GM21723 (cell line): Measurements from ENCODE around the gene ADM5.

ENCODE experiments used
- ATAC-seq: cut with Tn5 transposase; IDR thresholded peaks from one replicate; pipeline ENCODE4 v1.9.1; 2021; ENCODE audit warnings: mild to moderate bottlenecking, moderate library complexity; ENCODE audit not compliant: unreplicated experiment

Gene ADM5

DNA sequence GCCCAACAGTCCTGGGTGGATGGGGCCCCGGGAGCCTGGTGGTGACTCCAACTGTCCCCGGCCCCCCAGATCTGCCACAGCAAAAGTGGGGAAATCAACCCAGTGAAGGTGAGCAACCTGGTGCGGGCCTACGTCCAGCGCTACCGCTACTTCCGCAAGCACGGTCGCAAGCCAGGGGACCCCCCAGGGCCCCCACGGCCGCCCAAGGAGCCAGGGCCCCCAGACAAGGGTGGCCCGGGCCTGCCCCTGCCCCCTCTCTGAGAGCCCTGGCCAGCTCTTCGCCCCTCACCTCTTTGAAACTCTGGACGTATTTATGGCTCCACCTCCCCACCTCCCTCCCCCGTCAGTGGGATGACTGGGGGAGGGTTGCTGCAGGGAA lies 31.3 kb upstream of the ADM5 start:
- no peak for ATAC-seq

DNA sequence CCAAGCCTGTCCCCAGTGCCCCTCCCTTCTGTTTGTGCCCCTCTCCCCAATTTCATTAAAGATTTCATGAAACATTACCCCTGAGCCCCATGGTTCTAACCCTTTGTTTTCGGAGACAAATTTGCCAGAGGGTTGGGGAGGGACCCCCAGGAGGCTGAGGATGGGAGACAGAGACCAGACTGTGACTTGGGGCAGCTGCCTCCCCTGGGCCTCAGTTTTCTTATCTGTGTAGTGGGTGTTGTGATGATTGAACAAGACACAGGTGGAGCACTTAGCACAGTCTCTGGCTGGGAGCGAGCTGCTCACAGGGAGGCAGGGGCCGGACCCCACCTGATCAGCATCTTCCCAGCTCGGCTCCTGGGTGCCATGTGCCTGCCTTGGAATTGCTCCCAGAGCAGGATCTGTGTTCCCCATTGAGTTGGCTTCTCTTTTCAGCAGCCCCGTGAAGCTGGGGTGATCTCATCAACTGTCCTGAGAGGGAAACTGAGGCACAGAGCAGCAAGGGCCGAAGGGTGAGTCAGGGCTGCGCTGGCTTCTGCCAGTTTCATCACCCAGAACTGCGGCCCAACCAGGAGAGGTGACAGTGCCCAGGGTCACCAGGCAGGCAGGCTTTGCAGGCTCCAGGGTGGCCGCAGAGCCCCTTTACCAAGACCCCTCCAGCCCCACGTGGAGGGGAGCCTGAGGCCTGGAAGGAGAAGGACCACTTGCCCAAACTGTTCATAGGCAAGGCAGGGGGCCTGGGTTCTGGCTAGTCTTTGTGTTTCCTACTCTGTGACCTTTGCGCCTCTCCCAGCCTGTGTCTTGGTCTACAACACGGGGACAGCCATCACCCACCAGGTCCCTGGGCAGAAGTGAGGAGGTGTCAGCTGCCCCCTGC lies 30.6 kb upstream of the ADM5 start:
- no peak for ATAC-seq

GRCh38 chr19:49660338-49660961 lies 28.9 kb upstream of the ADM5 start:
- no peak for ATAC-seq

- ATAC-seq = no peak
Measured at GRCh38 chr19:49662011-49662410, 27.4 kb upstream of the ADM5 start.

- ATAC-seq = no peak
Measured at GRCh38 chr19:49663224-49663623, 26.2 kb upstream of the ADM5 start.

GRCh38 chr19:49664171-49665035 lies 25.0 kb upstream of the ADM5 start:
- ATAC-seq = peak; percentile 38

DNA sequence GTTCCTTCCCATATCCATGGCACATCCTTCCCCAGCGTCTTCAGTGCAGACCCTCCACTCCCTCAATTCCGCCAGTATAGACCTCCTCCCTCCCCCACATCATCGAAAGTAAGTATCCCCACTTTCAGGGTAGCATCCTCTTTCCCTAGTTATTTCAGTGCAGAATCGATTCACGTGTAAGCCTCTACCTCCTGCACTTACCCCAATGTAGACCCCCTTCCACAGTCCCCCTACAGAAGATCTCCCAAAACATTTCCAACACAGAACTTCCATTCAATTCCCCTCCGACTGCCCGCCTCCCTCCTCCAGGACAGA lies 24.4 kb upstream of the ADM5 start:
- ATAC-seq = no peak

- peak; percentile 69 for ATAC-seq
Measured at GRCh38 chr19:49665351-49666119, 23.9 kb upstream of the ADM5 start, which contains the start of the genes BCL2L12 and IRF3. BCL2L12 (plus strand) TSS chr19:49665933; CDS start chr19:49666693, 760 bp downstream. IRF3 (minus strand) TSS chr19:49665857; CDS start chr19:49664838, 1,019 bp downstream.

DNA sequence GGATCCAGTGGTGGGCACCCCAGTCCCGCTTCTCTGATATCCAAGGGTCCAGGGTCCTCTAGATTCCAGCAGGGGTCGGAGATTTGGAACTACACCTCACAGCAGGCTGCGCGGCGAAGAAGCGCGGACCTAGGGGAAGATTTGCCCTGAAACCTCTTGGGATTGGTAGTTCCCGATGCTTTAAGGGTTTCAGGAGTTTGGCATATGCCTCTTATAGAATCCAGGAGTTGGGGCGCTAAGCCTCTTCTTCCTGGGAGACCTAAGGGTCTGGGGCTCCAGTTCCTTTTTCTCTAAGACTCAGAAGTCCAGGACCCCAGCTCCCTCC lies 23.3 kb upstream of the ADM5 start:
- ATAC-seq = peak; percentile 2

DNA sequence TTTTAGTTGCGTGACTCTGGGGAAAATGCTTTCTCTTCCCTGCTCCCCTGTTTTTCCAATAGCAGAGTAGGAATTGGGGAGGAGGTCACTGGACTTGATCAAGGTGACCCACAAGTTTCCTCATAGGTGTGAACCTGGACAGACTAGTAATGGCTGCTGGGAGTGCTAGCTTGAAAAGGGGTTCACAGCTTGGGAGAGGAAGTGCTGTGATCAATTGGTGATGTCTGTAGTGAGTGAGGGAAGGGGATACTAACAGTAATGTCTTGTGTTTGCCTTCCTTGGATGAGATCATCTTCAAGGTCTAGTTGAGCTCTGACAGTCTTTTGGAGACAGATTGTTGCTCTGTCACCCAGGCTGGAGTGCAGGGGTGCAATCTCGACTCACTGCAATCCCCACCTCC lies 21.9 kb upstream of the ADM5 start:
- ATAC-seq = no peak

DNA sequence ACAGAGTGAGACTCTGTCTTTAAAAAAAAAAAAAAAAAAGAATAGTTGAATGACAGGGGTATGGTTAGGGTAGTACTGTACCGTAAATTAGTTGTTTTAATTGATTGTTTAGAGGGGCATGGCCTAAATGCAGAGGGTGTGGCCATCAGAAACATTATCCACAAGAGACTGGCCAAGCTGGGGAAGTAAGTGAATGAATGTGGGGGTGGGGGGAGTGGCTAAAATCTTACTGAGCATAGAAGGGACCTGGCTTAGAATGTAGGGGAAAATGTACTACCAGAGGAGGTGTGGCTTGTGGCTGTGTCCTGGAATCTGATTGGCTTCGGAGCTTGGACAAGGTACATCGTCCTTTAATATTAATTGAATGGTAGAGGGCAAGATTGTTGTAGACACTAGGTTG lies 19.9 kb upstream of the ADM5 start:
- no peak for ATAC-seq

GRCh38 chr19:49672131-49672919 lies 17.1 kb upstream of the ADM5 start:
- ATAC-seq = no peak

DNA sequence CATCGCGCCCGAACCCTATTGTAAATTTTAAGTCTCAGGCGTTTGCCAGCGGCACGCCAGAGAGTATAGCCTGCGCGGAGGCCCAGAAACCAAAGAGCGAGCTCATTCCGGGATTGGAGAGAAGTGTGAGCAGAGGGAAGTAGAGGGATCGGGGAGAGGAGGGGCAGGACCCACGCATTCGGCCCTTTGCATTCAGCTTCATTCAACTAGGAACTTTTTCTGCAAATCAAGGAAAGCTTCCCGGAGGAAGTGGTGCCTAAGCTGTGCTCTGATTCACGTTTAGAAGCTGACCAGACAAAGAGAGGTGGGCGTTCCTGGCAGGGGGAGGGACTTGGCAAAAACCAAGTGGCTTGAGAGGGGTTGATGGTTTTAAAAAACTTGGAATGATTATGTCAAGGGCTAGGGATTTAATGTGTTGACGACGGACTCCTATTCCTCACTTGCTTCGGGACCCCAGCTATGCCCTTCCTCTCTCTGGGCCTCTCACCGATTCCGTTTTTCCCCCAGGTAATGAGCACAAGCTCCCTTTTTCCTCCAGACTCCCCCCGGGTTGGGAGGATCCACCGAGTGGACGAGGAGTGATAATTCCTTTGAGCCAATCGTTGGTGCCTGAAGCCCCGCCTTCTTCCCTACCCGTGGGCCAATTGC lies 13.1 kb upstream of the ADM5 start:
- peak; percentile 33 for ATAC-seq

GRCh38 chr19:49676784-49677230 lies 12.6 kb upstream of the ADM5 start:
- peak; percentile 59 for ATAC-seq

GRCh38 chr19:49677231-49677900 lies 12.0 kb upstream of the ADM5 start, which contains the start of gene PRMT1:
PRMT1 (plus strand) TSS chr19:49677271; CDS start chr19:49677281, 10 bp downstream.
- no peak for ATAC-seq

DNA sequence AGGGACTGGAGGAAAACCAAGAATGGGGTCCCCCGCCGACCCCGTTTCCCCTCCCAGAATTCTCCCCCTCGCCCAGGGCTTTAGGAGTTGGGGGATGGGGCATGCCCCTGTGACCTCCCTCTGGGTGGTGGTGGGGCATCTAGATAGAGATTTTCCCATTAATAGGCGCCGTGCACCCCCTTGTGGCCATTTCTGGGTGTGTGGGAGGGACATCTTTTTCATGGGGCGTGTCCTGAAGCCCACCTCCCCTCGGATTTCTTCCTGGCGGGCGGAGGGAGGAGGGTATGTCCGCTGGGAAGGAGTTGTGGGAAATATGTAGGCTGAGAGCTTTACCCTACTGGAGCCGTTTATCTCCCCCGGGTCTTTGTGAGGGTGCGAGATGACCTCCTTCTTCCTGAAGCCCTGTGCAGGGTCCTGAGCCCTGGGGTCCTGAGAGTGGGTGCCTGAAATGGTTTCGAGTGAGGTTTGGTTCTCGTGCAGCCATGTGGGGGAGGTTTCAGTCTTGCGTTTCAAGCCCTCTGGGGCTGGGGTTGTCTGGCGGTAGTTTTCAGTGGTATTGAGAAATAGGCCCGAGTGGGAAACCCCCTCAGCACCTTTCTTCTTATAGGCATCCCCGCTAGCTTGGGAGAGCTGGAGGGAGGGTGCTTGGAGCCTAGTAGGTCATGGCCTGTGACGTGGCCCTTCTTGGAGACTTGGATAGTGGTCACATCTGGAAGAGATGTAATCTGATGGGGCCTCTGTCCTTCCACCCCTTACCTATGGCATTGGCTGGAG lies 11.3 kb upstream of the ADM5 start:
- peak; percentile 22 for ATAC-seq

GRCh38 chr19:49678985-49679770 lies 10.2 kb upstream of the ADM5 start:
- ATAC-seq = no peak
